Measurements from ENCODE around the gene NR5A1.

The NR5A1 gene

DNA sequence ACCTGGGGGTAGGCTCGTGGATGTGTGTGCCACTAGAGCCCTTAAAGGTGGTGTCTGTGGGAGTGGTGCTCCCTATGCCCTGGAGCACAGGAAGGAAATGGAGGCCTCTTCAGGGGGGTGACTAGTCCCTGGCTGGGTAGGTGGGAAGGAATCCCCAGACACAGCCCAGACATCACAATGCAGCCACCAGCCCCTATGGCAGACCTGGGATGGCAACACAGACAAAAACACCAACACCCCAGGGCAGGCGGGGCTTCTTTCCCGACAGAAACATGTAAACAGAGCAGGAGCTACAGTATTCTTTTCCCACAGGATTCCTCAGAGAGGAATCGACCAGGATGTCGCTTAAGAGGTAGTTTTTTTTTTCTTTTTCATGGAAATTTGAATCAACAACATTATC is 10.4 kb upstream of the NR5A1 start:
- no peak for DNase-seq (ENCODE audit: low read depth)
- no peak overlapping the region for H3K4me3 ChIP-seq (ENCODE audit: low read length)
- TF ChIP-seq, protein P1, sequence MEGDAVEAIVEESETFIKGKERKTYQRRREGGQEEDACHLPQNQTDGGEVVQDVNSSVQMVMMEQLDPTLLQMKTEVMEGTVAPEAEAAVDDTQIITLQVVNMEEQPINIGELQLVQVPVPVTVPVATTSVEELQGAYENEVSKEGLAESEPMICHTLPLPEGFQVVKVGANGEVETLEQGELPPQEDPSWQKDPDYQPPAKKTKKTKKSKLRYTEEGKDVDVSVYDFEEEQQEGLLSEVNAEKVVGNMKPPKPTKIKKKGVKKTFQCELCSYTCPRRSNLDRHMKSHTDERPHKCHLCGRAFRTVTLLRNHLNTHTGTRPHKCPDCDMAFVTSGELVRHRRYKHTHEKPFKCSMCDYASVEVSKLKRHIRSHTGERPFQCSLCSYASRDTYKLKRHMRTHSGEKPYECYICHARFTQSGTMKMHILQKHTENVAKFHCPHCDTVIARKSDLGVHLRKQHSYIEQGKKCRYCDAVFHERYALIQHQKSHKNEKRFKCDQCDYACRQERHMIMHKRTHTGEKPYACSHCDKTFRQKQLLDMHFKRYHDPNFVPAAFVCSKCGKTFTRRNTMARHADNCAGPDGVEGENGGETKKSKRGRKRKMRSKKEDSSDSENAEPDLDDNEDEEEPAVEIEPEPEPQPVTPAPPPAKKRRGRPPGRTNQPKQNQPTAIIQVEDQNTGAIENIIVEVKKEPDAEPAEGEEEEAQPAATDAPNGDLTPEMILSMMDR (conservative IDR thresholded peaks at IDR 0.05; ENCODE audit: low read depth, low read length): no peak

GRCh38 chr9:124514874-124515273 is 7.7 kb upstream of the NR5A1 start:
- TF ChIP-seq, protein P1 (conservative IDR thresholded peaks at IDR 0.05; ENCODE audit: low read depth, low read length): no peak
- no peak overlapping the region for H3K4me3 ChIP-seq (ENCODE audit: low read length)
- no peak for DNase-seq (ENCODE audit: low read depth)

GRCh38 chr9:124514125-124514524 is 6.9 kb upstream of the NR5A1 start:
- no peak for DNase-seq (ENCODE audit: low read depth)
- H3K4me3 ChIP-seq (ENCODE audit: low read length): no peak overlapping the region
- TF ChIP-seq, protein P1 (conservative IDR thresholded peaks at IDR 0.05; ENCODE audit: low read depth, low read length): no peak

GRCh38 chr9:124513376-124513994 is 6.3 kb upstream of the NR5A1 start:
- DNase-seq (ENCODE audit: low read depth): no peak
- no peak overlapping the region for H3K4me3 ChIP-seq (ENCODE audit: low read length)
- TF ChIP-seq, protein P1 (conservative IDR thresholded peaks at IDR 0.05; ENCODE audit: low read depth, low read length): no peak

DNA sequence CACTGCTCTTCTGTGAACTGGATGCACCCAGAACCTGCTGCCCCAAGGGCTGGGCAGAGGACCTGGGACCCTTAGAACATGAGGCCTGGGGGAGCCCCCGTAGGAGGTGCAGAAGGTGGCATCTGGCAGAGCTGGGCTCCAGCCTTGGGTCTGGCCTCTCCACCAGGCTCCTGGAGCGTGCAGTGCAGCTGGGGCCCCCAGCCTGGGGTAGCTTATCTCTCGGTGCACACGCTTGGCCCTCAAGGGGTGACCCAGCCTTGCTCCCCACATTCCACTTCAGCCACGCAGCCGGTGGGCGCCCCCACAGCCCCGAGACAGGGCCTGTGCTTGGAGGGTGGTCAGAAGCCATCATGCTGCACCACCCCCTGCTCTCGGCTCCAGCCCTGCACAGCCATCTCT is 5.6 kb upstream of the NR5A1 start:
- TF ChIP-seq, protein P1 (conservative IDR thresholded peaks at IDR 0.05; ENCODE audit: low read depth, low read length): no peak
- H3K4me3 ChIP-seq (ENCODE audit: low read length): no peak overlapping the region

GRCh38 chr9:124511891-124512805 is 4.9 kb upstream of the NR5A1 start:
- no peak for DNase-seq (ENCODE audit: low read depth)
- H3K4me3 ChIP-seq (ENCODE audit: low read length): no peak overlapping the region
- TF ChIP-seq, protein P1 (conservative IDR thresholded peaks at IDR 0.05; ENCODE audit: low read depth, low read length): no peak

More for the DNA sequence above, 5.6 kb upstream of the NR5A1 start:
- no peak for DNase-seq (ENCODE audit: low read depth)

Measured in retinal pigment epithelial cell (primary cell).